Neural progenitor cell (in vitro differentiated cells): Measurements from ENCODE around the gene EPS8. TPM values are rescaled to one million over a fixed set of nuclear protein-coding genes. Genes with fewer than 3 reads are reported as not detected.

Experiments used
- DNase-seq: peaks from one replicate; pipeline ENCODE4 v3.0.0-alpha.2; 2016; ENCODE audit warnings: low spot score
- H2AFZ ChIP-seq: fragments of 200-600 bp; sonication (generic); replicated peaks from 2 replicates; pipeline ENCODE4 v1.6.1; 2016; ENCODE audit warnings: antibody characterized with exemption
- H3F3A ChIP-seq: fragments of 200-600 bp; sonication (generic); 2 replicates; pipeline ENCODE4 v1.6.1; 2016; ENCODE audit warnings: antibody characterized with exemption, low read depth
- H3K27ac ChIP-seq: fragments of 200-600 bp; sonication (generic); 2 replicates; pipeline ENCODE4 v1.5.1; 2016; ENCODE audit warnings: mild to moderate bottlenecking
- H3K27me3 ChIP-seq: fragments of 200-600 bp; sonication (generic); 2 replicates; pipeline ENCODE4 v1.6.1; 2016; ENCODE audit warnings: mild to moderate bottlenecking, moderate library complexity
- H3K36me3 ChIP-seq: fragments of 200-600 bp; sonication (generic); 2 replicates; pipeline ENCODE4 v1.5.1; 2016
- H3K4me1 ChIP-seq: fragments of 200-600 bp; sonication (generic); 2 replicates; pipeline ENCODE4 v1.6.1; 2016; ENCODE audit warnings: mixed run types
- H3K4me2 ChIP-seq: fragments of 200-600 bp; sonication (generic); 2 replicates; pipeline ENCODE4 v1.6.1; 2016
- H3K4me3 ChIP-seq: fragments of 200-600 bp; sonication (generic); 2 replicates; pipeline ENCODE4 v1.5.1; 2016
- H3K79me2 ChIP-seq: fragments of 200-600 bp; sonication (generic); 2 replicates; pipeline ENCODE4 v1.6.1; 2016; ENCODE audit warnings: low read depth
- H3K9ac ChIP-seq: fragments of 200-600 bp; sonication (generic); 2 replicates; pipeline ENCODE4 v1.6.1; 2016
- H3K9me3 ChIP-seq: fragments of 200-600 bp; sonication (generic); 2 replicates; pipeline ENCODE4 v1.5.1; 2016; ENCODE audit warnings: low read depth
- H4K20me1 ChIP-seq: fragments of 200-600 bp; sonication (generic); 2 replicates; pipeline ENCODE4 v1.6.1; 2016; ENCODE audit warnings: low read depth
- H3K27ac Mint-ChIP-seq: 3 replicates; pipeline ENCODE4 v1.8.0; 2021; ENCODE audit warnings: mixed read lengths
- H3K27me3 Mint-ChIP-seq: 2 replicates; pipeline ENCODE4 v1.8.0; 2022; ENCODE audit warnings: low read depth, mild to moderate bottlenecking, inconsistent platforms, moderate library complexity, mixed read lengths; ENCODE audit not compliant: insufficient read depth
- H3K36me3 Mint-ChIP-seq: 3 replicates; pipeline ENCODE4 v1.8.0; 2021; ENCODE audit warnings: mixed read lengths
- H3K4me1 Mint-ChIP-seq: 3 replicates; pipeline ENCODE4 v1.8.0; 2021; ENCODE audit warnings: mixed read lengths
- H3K4me3 Mint-ChIP-seq: 3 replicates; pipeline ENCODE4 v1.8.0; 2021; ENCODE audit warnings: mild to moderate bottlenecking, moderate library complexity, mixed read lengths
- H3K9me3 Mint-ChIP-seq: 3 replicates; pipeline ENCODE4 v1.8.0; 2020; ENCODE audit warnings: mixed read lengths
- CTCF ChIP-seq: fragments of 200-600 bp; sonication (generic); IDR thresholded peaks from 2 replicates; pipeline ENCODE4 v1.5.1; 2017; ENCODE audit warnings: antibody characterized with exemption, mild to moderate bottlenecking
- EZH2 ChIP-seq: fragments of 200-600 bp; sonication (generic); IDR thresholded peaks from 2 replicates; pipeline ENCODE4 v1.6.1; 2017; ENCODE audit warnings: antibody characterized with exemption, mild to moderate bottlenecking, moderate library complexity
- EZH2phosphoT487 ChIP-seq: fragments of 200-600 bp; sonication (generic); IDR thresholded peaks from 2 replicates; pipeline ENCODE4 v1.6.1; 2017; ENCODE audit warnings: antibody characterized with exemption
- total RNA-seq: library from RNA; depleted of rRNA; stranded (reverse); fragments of >200 nt; gene quantifications from 2 replicates; pipeline ENCODE4 v1.2.3, GENCODE V29; 2015; ENCODE audit warnings: low replicate concordance

The EPS8 gene
- total RNA-seq, 1 donor from 2014 or later, result 17.0 TPM

DNA sequence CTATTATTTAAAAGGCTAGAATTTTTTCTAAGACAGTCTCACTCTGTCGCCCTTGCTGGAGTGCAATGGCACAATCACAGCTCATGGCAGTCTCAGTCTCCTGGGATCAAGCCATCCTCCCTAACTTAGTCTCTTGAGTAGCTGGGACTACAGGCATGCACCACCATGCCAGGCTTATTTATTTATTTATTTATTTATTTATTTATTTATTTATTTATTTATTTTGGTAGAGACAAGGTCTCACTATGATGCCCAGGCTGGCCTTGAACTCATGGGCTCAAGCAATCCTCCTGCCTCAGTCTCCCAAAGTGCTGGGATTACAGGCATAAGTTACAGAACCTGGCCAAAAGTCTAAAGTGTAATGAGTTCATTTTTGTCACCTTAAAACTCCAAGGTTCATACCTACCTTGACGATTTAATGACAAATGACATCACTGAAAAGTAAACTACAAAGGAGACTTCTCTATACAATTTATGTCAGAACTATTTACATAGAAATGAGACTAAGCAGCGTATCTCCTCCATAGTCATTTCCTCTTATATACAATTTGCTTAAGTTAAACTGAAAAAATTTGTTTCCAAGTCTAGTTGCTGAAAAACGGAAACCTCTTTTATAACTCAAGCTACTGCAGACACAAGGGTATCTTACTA is 78.2 kb downstream of the EPS8 start:
- no peaks in the 10 kb centered on the region for H3K27me3 ChIP-seq
- no peak overlapping the region for H3K4me3 Mint-ChIP-seq
- no peaks in the 10 kb centered on the region for H3K9me3 ChIP-seq
- peaks cover 4% of the 10 kb centered on the region for H3K36me3 Mint-ChIP-seq
- H3K4me1 ChIP-seq, result peaks cover 29% of the 10 kb centered on the region
- H3K4me2 ChIP-seq, result no peak overlapping the region
- DNase-seq, result no peak
- no peaks in the 10 kb centered on the region for H3K79me2 ChIP-seq
- no peak overlapping the region for H2AFZ ChIP-seq
- H3K4me3 ChIP-seq, result no peak overlapping the region
- TF ChIP-seq EZH2phosphoT487 (no peak), CTCF (no peak), EZH2 (no peak)
- peaks cover 2% of the 10 kb centered on the region for H3K27me3 Mint-ChIP-seq
- no peaks in the 10 kb centered on the region for H4K20me1 ChIP-seq
- H3K27ac Mint-ChIP-seq, result no peak overlapping the region
- H3F3A ChIP-seq, result no peaks in the 10 kb centered on the region
- no peak overlapping the region for H3K27ac ChIP-seq
- peaks cover 8% of the 10 kb centered on the region for H3K9me3 Mint-ChIP-seq
- peaks cover 33% of the 10 kb centered on the region for H3K4me1 Mint-ChIP-seq
- no peak overlapping the region for H3K9ac ChIP-seq
- no peaks in the 10 kb centered on the region for H3K36me3 ChIP-seq

DNA sequence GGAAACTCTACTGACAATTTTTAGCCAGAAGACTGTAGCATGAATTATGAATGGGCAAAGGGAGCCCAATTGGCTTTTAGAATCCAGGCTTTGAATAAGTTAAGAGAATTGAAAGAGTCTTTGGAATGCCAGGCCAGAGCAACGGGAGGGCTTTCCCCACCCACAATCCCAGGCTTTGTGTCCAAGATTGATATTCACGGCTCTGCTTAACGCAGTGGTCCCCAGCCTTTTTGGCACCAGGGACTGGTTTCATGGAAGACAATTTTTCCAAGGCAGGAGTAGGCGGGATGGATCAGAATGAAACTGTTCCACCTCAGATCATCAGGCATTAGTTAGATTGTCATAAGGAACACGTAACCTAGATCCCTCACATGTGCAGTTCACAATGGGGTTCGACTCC is 79.6 kb downstream of the EPS8 start:
- Histone ChIP-seq H3K4me1 (peaks cover 33% of the 10 kb centered on the region), H3K27ac (peak overlapping the region; percentile 8), H3K27me3 (no peaks in the 10 kb centered on the region), H3K4me2 (peak overlapping the region; percentile 46), H4K20me1 (no peaks in the 10 kb centered on the region), H3K79me2 (no peaks in the 10 kb centered on the region), H2AFZ (no peak overlapping the region), H3K9me3 (no peaks in the 10 kb centered on the region), H3K36me3 (no peaks in the 10 kb centered on the region), H3K4me3 (no peak overlapping the region), H3F3A (no peaks in the 10 kb centered on the region), H3K9ac (no peak overlapping the region)
- H3K36me3 Mint-ChIP-seq, result peaks cover 2% of the 10 kb centered on the region
- H3K27me3 Mint-ChIP-seq, result peaks cover 2% of the 10 kb centered on the region
- H3K9me3 Mint-ChIP-seq, result no peaks in the 10 kb centered on the region
- peak overlapping the region; percentile 78 for H3K27ac Mint-ChIP-seq
- peaks cover 35% of the 10 kb centered on the region for H3K4me1 Mint-ChIP-seq
- DNase-seq, result peak; percentile 69
- peak overlapping the region; percentile 48 for H3K4me3 Mint-ChIP-seq
- no peak for TF ChIP-seq EZH2
- TF ChIP-seq CTCF, result no peak
- TF ChIP-seq EZH2phosphoT487, result no peak

DNA sequence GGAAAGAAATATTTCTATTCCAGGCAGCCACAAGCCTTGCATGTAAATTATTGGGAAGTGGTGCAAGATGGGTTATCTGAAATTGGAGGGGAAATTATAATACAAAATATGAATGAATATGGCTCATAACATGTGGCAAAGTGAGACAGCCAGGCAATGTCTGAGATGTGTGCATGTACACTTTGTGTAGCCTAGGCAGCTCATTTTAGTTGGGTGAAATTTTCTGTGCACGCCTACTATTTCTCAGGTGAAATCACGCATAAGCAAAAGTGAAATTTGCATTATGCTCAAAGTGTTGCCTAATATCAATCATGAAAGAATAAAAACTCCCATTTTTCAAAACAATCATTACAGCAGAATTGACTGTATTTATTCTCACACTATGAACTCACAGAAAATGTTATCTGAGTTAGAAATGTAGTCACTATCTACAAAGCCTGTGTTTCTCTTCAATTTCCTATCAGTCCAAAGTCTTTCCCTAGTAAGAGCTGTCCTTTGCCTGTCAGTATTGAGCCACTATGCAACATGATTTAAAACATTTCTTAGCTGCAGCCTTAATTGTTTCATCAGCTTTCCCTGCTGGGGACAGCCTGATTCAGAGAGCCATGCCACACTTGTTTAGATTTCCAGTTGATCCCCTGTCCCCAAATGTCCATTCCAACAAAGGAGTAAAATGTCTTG is 80.7 kb downstream of the EPS8 start:
- H3K27me3 Mint-ChIP-seq, result no peaks in the 10 kb centered on the region
- peaks cover 2% of the 10 kb centered on the region for H3K36me3 Mint-ChIP-seq
- no peak overlapping the region for H3K4me3 Mint-ChIP-seq
- no peaks in the 10 kb centered on the region for H3K36me3 ChIP-seq
- H3K4me1 ChIP-seq, result peaks cover 31% of the 10 kb centered on the region
- TF ChIP-seq EZH2, result no peak
- no peak for TF ChIP-seq EZH2phosphoT487
- no peak for TF ChIP-seq CTCF
- no peaks in the 10 kb centered on the region for H3F3A ChIP-seq
- peak overlapping the region; percentile 78 for H3K27ac Mint-ChIP-seq
- DNase-seq, result no peak
- H3K9ac ChIP-seq, result no peak overlapping the region
- H3K4me1 Mint-ChIP-seq, result peaks cover 35% of the 10 kb centered on the region
- no peaks in the 10 kb centered on the region for H3K27me3 ChIP-seq
- H4K20me1 ChIP-seq, result no peaks in the 10 kb centered on the region
- no peaks in the 10 kb centered on the region for H3K9me3 ChIP-seq
- H3K4me3 ChIP-seq, result no peak overlapping the region
- H3K79me2 ChIP-seq, result no peaks in the 10 kb centered on the region
- no peak overlapping the region for H3K27ac ChIP-seq
- H3K9me3 Mint-ChIP-seq, result no peaks in the 10 kb centered on the region
- H2AFZ ChIP-seq, result no peak overlapping the region
- H3K4me2 ChIP-seq, result peak overlapping the region; percentile 46
